Suprapubic skin (tissue), 4 donors: ENCODE measurements around the gene WSB1.
A peak's percentile ranks its signal among the peaks of the same experiment; 100 is the strongest.

Source experiments
- CTCF ChIP-seq, 2 donors: fragments of 200-600 bp in 1 of 2; fragments of 450-650 bp in 1 of 2; sonication (generic) in 1 of 2; IDR thresholded peaks; one replicate each; pipeline ENCODE4 v1.5.1; 2016 to 2019; ENCODE audit warnings: antibody characterized with exemption in 2 of 2, mild to moderate bottlenecking in 1 of 2, moderate library complexity in 1 of 2
- EP300 ChIP-seq: sonication (generic); formaldehyde crosslinking; IDR thresholded peaks from one replicate; pipeline ENCODE4 v1.6.1; 2017; ENCODE audit warnings: antibody characterized with exemption
- POLR2A ChIP-seq, 2 donors: fragments of 450-650 bp; IDR thresholded peaks; one replicate each; pipeline ENCODE4 v1.6.1; 2017; ENCODE audit warnings: antibody characterized with exemption in 2 of 2, mild to moderate bottlenecking in 2 of 2, moderate library complexity in 2 of 2
- POLR2AphosphoS5 ChIP-seq, 3 donors: sonication (generic); formaldehyde crosslinking; IDR thresholded peaks; one replicate each; pipeline ENCODE4 v1.6.1; 2017; ENCODE audit warnings: antibody characterized with exemption in 3 of 3

- TF ChIP-seq CTCF (IDR thresholded peaks at IDR 0.05), result peak; percentile 98 to 100
- TF ChIP-seq POLR2AphosphoS5 (IDR thresholded peaks at IDR 0.05), result peak in 2 of 3 donors; percentile 71 to 91
- peak in 1 of 2 donors; percentile 71 for TF ChIP-seq POLR2A (IDR thresholded peaks at IDR 0.05)
- TF ChIP-seq EP300, result no peak
Observed at GRCh38 chr17:27353461-27354050, 59.6 kb downstream of the WSB1 start.
